HepG2 (cell line): ENCODE results near the gene JOSD2. TPM values are rescaled to one million over a fixed set of nuclear protein-coding genes. Genes with fewer than 3 reads are reported as not detected.

Source experiments
- ERF ChIP-seq: IDR thresholded peaks from 2 replicates; pipeline ENCODE4 v1.6.1; 2018; ENCODE audit warnings: missing biosample characterization, missing genetic modification reagents
- KDM6A ChIP-seq: IDR thresholded peaks from 2 replicates; pipeline ENCODE4 v1.6.1; 2016; ENCODE audit warnings: low read depth
- ZFP62 ChIP-seq: sonication (generic); formaldehyde crosslinking; IDR thresholded peaks from 2 replicates; pipeline ENCODE4 v1.4.0; 2020; ENCODE audit warnings: missing genetic modification reagents
- ZNF619 ChIP-seq: sonication (generic); formaldehyde crosslinking; IDR thresholded peaks from 2 replicates; pipeline ENCODE4 v1.4.0; 2020; ENCODE audit warnings: mild to moderate bottlenecking, missing genetic modification reagents
- polyA plus RNA-seq, 8 experiments: library from polyadenylated mRNA; depleted of rRNA in 3 of 8; stranded (reverse) in 7 of 8; unstranded in 1 of 8; fragments of >200 nt; fragmentation: Illumina TruSeq in 4 of 8; extraction: Trizol in 4 of 8; gene quantifications; 2 replicates each; pipeline versions ENCODE4 v1.2.1 to v1.2.3, GENCODE V29; 2011 to 2016; ENCODE audit warnings: low read depth in 4 of 8, missing spikeins in 1 of 8, mixed read lengths in 1 of 8; ENCODE audit not compliant: insufficient read depth in 1 of 8
- total RNA-seq, 5 experiments: library from RNA; depleted of rRNA; stranded (reverse); fragments of >200 nt; fragmentation: Illumina TruSeq; extraction: Trizol; gene quantifications; 2 replicates each; pipeline ENCODE4 v1.2.3, GENCODE V29; 2016; ENCODE audit warnings: low read depth in 1 of 5
- TF ChIP-seq, protein P1 (sequence below), 2 experiments: fragments of 450-650 bp in 1 of 2; sonication (generic) in 1 of 2; formaldehyde crosslinking in 1 of 2; IDR thresholded peaks; 2 replicates each; pipeline versions ENCODE4 v1.6.1 to v1.8.0; 2016 to 2022; ENCODE audit warnings: antibody characterized with exemption in 1 of 2, mild to moderate bottlenecking in 1 of 2, missing genetic modification reagents in 1 of 2
- TF ChIP-seq, protein P2 (sequence below): sonication (generic); formaldehyde crosslinking; IDR thresholded peaks from 2 replicates; pipeline ENCODE4 v1.9.0; 2022; ENCODE audit warnings: missing genetic modification reagents, mild to moderate bottlenecking, borderline replicate concordance

Gene JOSD2
- total and polyA plus RNA-seq, 2 of the 13 experiments (the other 11 are each of a cell fraction or from before 2014, with no cell fraction given) = 2.0 to 4.1 TPM

DNA sequence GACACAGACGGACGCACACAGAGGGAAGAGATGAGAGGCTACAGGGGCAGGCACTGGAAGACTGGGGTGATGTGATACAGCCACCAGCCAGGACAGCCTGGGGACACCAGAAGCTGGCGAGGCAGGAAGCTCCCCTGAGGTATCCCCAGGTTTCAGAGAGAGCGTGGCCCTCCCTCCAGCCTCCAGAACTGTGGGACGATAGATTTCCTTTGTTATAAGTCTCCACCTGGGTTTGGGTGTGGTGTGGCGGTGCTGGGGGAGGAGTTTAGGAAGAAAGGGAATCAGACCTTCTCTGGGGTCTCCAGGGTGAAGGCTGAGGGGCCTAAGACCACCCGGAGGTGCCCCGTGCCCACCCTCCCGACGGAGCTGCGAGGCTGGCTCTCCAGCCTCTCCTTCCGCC lies 5.5 kb upstream of the JOSD2 start (continued):
- TF ChIP-seq, protein P1, sequence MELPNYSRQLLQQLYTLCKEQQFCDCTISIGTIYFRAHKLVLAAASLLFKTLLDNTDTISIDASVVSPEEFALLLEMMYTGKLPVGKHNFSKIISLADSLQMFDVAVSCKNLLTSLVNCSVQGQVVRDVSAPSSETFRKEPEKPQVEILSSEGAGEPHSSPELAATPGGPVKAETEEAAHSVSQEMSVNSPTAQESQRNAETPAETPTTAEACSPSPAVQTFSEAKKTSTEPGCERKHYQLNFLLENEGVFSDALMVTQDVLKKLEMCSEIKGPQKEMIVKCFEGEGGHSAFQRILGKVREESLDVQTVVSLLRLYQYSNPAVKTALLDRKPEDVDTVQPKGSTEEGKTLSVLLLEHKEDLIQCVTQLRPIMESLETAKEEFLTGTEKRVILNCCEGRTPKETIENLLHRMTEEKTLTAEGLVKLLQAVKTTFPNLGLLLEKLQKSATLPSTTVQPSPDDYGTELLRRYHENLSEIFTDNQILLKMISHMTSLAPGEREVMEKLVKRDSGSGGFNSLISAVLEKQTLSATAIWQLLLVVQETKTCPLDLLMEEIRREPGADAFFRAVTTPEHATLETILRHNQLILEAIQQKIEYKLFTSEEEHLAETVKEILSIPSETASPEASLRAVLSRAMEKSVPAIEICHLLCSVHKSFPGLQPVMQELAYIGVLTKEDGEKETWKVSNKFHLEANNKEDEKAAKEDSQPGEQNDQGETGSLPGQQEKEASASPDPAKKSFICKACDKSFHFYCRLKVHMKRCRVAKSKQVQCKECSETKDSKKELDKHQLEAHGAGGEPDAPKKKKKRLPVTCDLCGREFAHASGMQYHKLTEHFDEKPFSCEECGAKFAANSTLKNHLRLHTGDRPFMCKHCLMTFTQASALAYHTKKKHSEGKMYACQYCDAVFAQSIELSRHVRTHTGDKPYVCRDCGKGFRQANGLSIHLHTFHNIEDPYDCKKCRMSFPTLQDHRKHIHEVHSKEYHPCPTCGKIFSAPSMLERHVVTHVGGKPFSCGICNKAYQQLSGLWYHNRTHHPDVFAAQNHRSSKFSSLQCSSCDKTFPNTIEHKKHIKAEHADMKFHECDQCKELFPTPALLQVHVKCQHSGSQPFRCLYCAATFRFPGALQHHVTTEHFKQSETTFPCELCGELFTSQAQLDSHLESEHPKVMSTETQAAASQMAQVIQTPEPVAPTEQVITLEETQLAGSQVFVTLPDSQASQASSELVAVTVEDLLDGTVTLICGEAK (IDR thresholded peaks at IDR 0.05) = no peak
- TF ChIP-seq, protein P1 (CRISPR knock-in tag; IDR thresholded peaks at IDR 0.05) = no peak
- TF ChIP-seq ZFP62 (CRISPR knock-in tag) = no peak
- no peak for TF ChIP-seq ZNF619
- TF ChIP-seq, protein P2, sequence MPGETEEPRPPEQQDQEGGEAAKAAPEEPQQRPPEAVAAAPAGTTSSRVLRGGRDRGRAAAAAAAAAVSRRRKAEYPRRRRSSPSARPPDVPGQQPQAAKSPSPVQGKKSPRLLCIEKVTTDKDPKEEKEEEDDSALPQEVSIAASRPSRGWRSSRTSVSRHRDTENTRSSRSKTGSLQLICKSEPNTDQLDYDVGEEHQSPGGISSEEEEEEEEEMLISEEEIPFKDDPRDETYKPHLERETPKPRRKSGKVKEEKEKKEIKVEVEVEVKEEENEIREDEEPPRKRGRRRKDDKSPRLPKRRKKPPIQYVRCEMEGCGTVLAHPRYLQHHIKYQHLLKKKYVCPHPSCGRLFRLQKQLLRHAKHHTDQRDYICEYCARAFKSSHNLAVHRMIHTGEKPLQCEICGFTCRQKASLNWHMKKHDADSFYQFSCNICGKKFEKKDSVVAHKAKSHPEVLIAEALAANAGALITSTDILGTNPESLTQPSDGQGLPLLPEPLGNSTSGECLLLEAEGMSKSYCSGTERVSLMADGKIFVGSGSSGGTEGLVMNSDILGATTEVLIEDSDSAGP (CRISPR knock-in tag) = no peak
- TF ChIP-seq ERF = no peak
- TF ChIP-seq KDM6A (CRISPR knock-in tag) = no peak
